ENCODE measurements around the gene SYDE1. TPM values are rescaled to one million over a fixed set of nuclear protein-coding genes. Genes with fewer than 3 reads are reported as not detected.

Gene SYDE1
- total and polyA plus RNA-seq, 2 of the 4 experiments (the other 2 are of a cell fraction), result 19.4 to 64.9 TPM

DNA sequence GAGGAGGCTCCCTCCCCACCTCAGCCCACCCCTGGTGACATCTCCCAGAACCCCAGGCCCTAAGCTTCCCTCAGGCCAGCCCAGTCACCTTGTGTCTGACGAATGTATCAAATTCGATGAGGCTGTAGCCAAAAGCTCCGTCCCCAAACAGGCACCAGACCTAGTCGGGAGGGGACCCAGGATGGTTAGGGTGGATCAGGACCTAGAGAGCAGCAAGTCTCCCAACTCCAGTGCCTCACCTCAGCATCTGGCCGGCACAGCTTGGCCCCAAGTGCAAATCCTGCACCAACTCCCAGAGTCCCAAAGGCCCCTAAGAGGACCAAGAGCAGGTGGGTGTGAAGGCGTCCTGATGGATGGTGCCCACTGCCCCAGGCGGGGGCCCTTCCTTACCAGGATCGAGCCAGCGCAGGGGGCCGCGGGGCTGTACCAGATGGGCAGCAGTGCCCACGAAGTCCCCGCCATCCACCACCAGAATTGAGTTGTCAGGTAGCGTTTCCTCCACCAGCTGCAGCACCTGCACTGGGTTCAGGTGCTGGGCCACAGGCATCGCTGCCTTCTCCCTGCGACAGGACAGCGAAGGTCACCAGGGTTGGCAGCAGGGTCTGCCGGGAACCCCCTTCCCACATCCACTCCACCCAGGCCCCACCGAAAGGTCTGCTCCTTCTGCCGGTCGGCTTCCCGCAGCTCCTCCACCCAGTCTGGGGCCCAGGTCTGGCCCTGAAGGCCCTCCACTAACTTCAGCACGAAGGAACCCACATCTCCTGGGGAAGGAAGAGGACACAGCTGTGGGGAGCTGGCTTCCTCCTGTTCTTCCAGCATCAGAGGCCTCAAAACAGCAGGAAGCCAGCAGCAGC lies 8.8 kb downstream of the SYDE1 start:
- H3K27ac ChIP-seq (ENCODE audit: insufficient read depth, low read length), result no peak overlapping the region
- H4K91ac ChIP-seq (ENCODE audit: insufficient read depth, low read depth, low read length), result no peak overlapping the region
- H2BK20ac ChIP-seq (ENCODE audit: low read depth, low read length), result no peak overlapping the region
- peaks cover 92% of the 10 kb centered on the region for H3K36me3 ChIP-seq (ENCODE audit: control insufficient read depth, insufficient read depth, low read length)
- peaks cover 2% of the 10 kb centered on the region; the same call in 1 of the 2 replicates for H3K9me3 ChIP-seq (ENCODE audit: control insufficient read depth, insufficient read depth, low read length)
- intact Hi-C loops (cut with micrococcal nuclease), result no loop called here
- H3K4ac ChIP-seq (ENCODE audit: low read depth, low read length), result no peak overlapping the region
- 95% methylated on average over 4 of the region's 23 CpGs; no CpG with 5 or more reads in 1 of the 2 experiments for WGBS, 2 experiments (ENCODE audit: extremely low coverage in 2 of 2, insufficient read length in 1 of 2)
- dilution Hi-C loops (cut with HindIII; ENCODE audit: low sequenced_read_pairs, unreplicated experiment), result no loop called here
- no peak overlapping the region for H3K9ac ChIP-seq (ENCODE audit: low read depth, low read length)
- in situ Hi-C loops (cut with MboI; ENCODE audit: low sequenced_read_pairs), result loop anchor here (10.0 to 25.0 kb wide), 2 partner anchors 139 to 1071 kb away; partner anchors contain the start of genes AP1M1 and FAM32A
- ChIA-PET POLR2A (ENCODE audit: unreplicated experiment) (interaction anchor here (0.6 to 0.8 kb wide), 2 partner anchors 9 to 10 kb away, joined by 3 to 6 read pairs; a partner anchor contains a TSS), CTCF (no interaction called here)
- no peak overlapping the region for H2AK5ac ChIP-seq (ENCODE audit: low read depth, low read length)
- no peak overlapping the region for H3K23ac ChIP-seq (ENCODE audit: low read depth, low read length)
- H3K56ac ChIP-seq (ENCODE audit: extremely low read depth, insufficient read depth, low read length), result no peak overlapping the region
- ATAC-seq (ENCODE audit: low read depth) (no peak; the same call in 1 of the 2 replicates), DNase-seq (no peak)
- no peaks in the 10 kb centered on the region for H3K27me3 ChIP-seq (ENCODE audit: control insufficient read depth, insufficient read depth, low read length)
- peaks cover 10% of the 10 kb centered on the region; the same call in 1 of the 2 replicates for H3K9me1 ChIP-seq (ENCODE audit: insufficient read depth, low read length)
- no peak overlapping the region for H2BK5ac ChIP-seq (ENCODE audit: low read depth, low read length, poor library complexity, severe bottlenecking)
- no peak overlapping the region for H2BK15ac ChIP-seq (ENCODE audit: low read depth, low read length)
- no peak overlapping the region; the same call in 1 of the 2 replicates for H4K5ac ChIP-seq (ENCODE audit: low read depth, low read length)
- H2AFZ ChIP-seq (replicated peaks; ENCODE audit: low read length, poor library complexity), result peak overlapping the region; percentile 52
- H3K14ac ChIP-seq (replicated peaks; ENCODE audit: low read depth, low read length), result no peak overlapping the region
- peaks cover 15 to 66% of the 10 kb centered on the region in 2 experiments for H3K79me1 ChIP-seq (ENCODE audit: low read depth in 1 of 2, low read length in 2 of 2)
- BruUV-seq (replicated peaks), result no TSS peak
- H4K8ac ChIP-seq (ENCODE audit: low read depth in 2 of 2, low read length in 2 of 2), result peak overlapping the region in 1 of 2 experiments; percentile 22; a peak in 2 of 4 replicates
- H3K18ac ChIP-seq (ENCODE audit: low read depth, low read length), result no peak overlapping the region
- H3K4me3 ChIP-seq (ENCODE audit: insufficient read depth, low read depth, low read length), result no peak overlapping the region
- H4K20me1 ChIP-seq (ENCODE audit: insufficient read depth, low read length), result peaks cover 33% of the 10 kb centered on the region
- no peaks in the 10 kb centered on the region; the same call in 1 of the 2 replicates for H3K4me1 ChIP-seq (ENCODE audit: control insufficient read depth, insufficient read depth, low read length)
- no peak overlapping the region for H3K4me2 ChIP-seq (ENCODE audit: low read depth, low read length)
- H2BK120ac ChIP-seq (ENCODE audit: low read depth, low read length), result no peak overlapping the region
- peak overlapping the region; percentile 79 for H2AK9ac ChIP-seq (replicated peaks; ENCODE audit: low read depth, low read length, poor library complexity)
- TF ChIP-seq, protein P1, sequence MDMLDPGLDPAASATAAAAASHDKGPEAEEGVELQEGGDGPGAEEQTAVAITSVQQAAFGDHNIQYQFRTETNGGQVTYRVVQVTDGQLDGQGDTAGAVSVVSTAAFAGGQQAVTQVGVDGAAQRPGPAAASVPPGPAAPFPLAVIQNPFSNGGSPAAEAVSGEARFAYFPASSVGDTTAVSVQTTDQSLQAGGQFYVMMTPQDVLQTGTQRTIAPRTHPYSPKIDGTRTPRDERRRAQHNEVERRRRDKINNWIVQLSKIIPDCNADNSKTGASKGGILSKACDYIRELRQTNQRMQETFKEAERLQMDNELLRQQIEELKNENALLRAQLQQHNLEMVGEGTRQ (IDR thresholded peaks at IDR 0.05; ENCODE audit: low read depth, low read length), result no peak
- TF ChIP-seq RAD21 (IDR thresholded peaks at IDR 0.05; ENCODE audit: low read length) (no peak), MAFK (IDR thresholded peaks at IDR 0.05; ENCODE audit: low read depth, low read length) (no peak), MXI1 (IDR thresholded peaks at IDR 0.05; ENCODE audit: borderline replicate concordance, low read depth, low read length) (no peak), POLR2A (IDR thresholded peaks at IDR 0.05; ENCODE audit: low read depth, low read length) (no peak), CHD1 (IDR thresholded peaks at IDR 0.05; ENCODE audit: low read depth, low read length) (no peak), BHLHE40 (IDR thresholded peaks at IDR 0.05; ENCODE audit: low read depth, low read length) (no peak), RCOR1 (IDR thresholded peaks at IDR 0.05; ENCODE audit: insufficient replicate concordance, low read length) (no peak), FOS (IDR thresholded peaks at IDR 0.05; ENCODE audit: low read depth, low read length) (no peak), SMC3 (IDR thresholded peaks at IDR 0.05; ENCODE audit: low read depth, low read length) (no peak), RFX5 (IDR thresholded peaks at IDR 0.05; ENCODE audit: low read depth, low read length) (no peak), MAZ (IDR thresholded peaks at IDR 0.05; ENCODE audit: borderline replicate concordance, low read depth, low read length) (no peak), CEBPB (IDR thresholded peaks at IDR 0.05; ENCODE audit: low read depth, low read length) (no peak)
- TF ChIP-seq, protein P2, sequence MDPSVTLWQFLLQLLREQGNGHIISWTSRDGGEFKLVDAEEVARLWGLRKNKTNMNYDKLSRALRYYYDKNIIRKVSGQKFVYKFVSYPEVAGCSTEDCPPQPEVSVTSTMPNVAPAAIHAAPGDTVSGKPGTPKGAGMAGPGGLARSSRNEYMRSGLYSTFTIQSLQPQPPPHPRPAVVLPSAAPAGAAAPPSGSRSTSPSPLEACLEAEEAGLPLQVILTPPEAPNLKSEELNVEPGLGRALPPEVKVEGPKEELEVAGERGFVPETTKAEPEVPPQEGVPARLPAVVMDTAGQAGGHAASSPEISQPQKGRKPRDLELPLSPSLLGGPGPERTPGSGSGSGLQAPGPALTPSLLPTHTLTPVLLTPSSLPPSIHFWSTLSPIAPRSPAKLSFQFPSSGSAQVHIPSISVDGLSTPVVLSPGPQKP (IDR thresholded peaks at IDR 0.05; ENCODE audit: borderline replicate concordance, low read depth, low read length), result no peak

All from IMR-90 (cell line).